DND-41 (cell line): Measurements from ENCODE around the gene CCN6.

Experiments used
- ATAC-seq: fragments of 200-7000 bp; cut with Tn5 transposase; 3 replicates; pipeline ENCODE4 v1.9.1; 2021; ENCODE audit warnings: low read depth; ENCODE audit not compliant: insufficient read depth
- DNase-seq: peaks from one replicate; pipeline ENCODE4 v3.0.0-alpha.2; 2020
- H2AFZ ChIP-seq: 2 replicates; pipeline ENCODE4 v1.6.0; 2012; ENCODE audit warnings: low read depth, low read length
- H3K27ac ChIP-seq: 2 replicates; pipeline ENCODE4 v1.5.1; 2012; ENCODE audit warnings: low read length, inconsistent platforms
- H3K27me3 ChIP-seq: fragments of 200-600 bp; sonication (generic); 2 replicates; pipeline ENCODE4 v1.6.0; 2012; ENCODE audit warnings: low read length, mild to moderate bottlenecking, inconsistent platforms; ENCODE audit not compliant: insufficient read depth, poor library complexity
- H3K36me3 ChIP-seq: 2 replicates; pipeline ENCODE4 v1.5.1; 2012; ENCODE audit warnings: low read length, inconsistent platforms; ENCODE audit not compliant: insufficient read depth
- H3K4me1 ChIP-seq: 2 replicates; pipeline ENCODE4 v1.5.1; 2012; ENCODE audit warnings: mild to moderate bottlenecking, low read length; ENCODE audit not compliant: insufficient read depth
- H3K4me2 ChIP-seq: 2 replicates; pipeline ENCODE4 v1.6.0; 2012; ENCODE audit warnings: mild to moderate bottlenecking, moderate library complexity, low read length, inconsistent platforms; ENCODE audit not compliant: insufficient read depth
- H3K4me3 ChIP-seq, 2 experiments: fragments of 200-600 bp in 1 of 2; shearing (Covaris generic) in 1 of 2; 2 replicates each; pipeline ENCODE4 v1.5.1; 2012 to 2016; ENCODE audit warnings: inconsistent platforms in 2 of 2, low read length in 2 of 2, mild to moderate bottlenecking in 2 of 2, low read depth in 1 of 2, moderate library complexity in 1 of 2
- H3K79me2 ChIP-seq: 2 replicates; pipeline ENCODE4 v1.6.0; 2012; ENCODE audit warnings: low read length, inconsistent platforms; ENCODE audit not compliant: insufficient read depth
- H3K9ac ChIP-seq: 2 replicates; pipeline ENCODE4 v1.6.0; 2012; ENCODE audit warnings: low read depth, mild to moderate bottlenecking, inconsistent platforms, low read length, moderate library complexity
- H3K9me3 ChIP-seq: 2 replicates; pipeline ENCODE4 v1.5.1; 2012; ENCODE audit warnings: low read length, moderate library complexity, mild to moderate bottlenecking, inconsistent platforms; ENCODE audit not compliant: insufficient read depth, severe bottlenecking
- H4K20me1 ChIP-seq: 2 replicates; pipeline ENCODE4 v1.6.0; 2012; ENCODE audit warnings: low read length; ENCODE audit not compliant: insufficient read depth
- EZH2 ChIP-seq: IDR thresholded peaks from 3 replicates; pipeline ENCODE4 v1.6.1; 2012; ENCODE audit warnings: borderline replicate concordance, low read depth, mild to moderate bottlenecking, moderate library complexity, low read length, inconsistent platforms; ENCODE audit not compliant: severe bottlenecking
- TF ChIP-seq, protein P1 (sequence below): IDR thresholded peaks from 2 replicates; pipeline ENCODE4 v1.5.1; 2012; ENCODE audit warnings: borderline replicate concordance, low read length, moderate library complexity, mild to moderate bottlenecking; ENCODE audit not compliant: poor library complexity, severe bottlenecking; ENCODE audit errors: extremely low read depth

The CCN6 gene

DNA sequence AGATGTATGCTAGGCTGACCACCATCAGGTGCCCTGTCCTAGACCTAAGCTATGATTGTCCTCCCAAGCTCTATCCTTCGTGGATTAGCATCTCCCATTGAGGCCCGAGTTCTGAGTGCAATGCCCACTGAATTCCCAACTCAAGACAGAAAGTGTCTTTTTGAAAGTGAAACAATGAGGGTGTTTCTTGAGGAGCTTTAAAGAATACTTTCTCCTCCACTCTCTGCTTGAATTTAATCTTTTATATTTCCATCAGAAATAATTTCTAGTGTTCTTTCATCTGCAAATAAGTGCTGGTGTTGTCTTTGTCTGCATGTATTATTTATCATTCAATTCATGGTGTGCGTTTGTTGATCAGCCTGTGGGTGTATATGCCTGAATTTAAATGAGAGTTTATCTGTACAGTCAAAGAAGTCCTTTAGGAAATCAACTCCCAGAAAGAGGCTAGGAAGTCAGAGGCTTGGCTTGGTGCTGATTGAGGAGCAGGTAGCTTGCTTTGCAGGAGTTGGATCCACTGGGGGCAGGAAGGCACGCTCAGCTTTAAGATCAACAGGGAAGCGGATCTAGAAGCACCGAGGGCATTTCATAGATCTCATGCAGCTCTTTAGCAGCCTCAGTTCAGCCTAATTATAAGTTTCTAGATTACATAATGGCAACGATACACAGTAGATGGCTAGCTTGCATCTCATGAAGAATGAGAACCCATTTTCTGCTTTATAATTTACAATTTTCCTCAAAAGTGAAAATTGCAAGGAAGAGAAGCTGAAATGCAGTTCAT lies 36.0 kb upstream of the CCN6 start:
- no peaks in the 10 kb centered on the region for H3K9me3 ChIP-seq
- H4K20me1 ChIP-seq = no peaks in the 10 kb centered on the region
- H3K27me3 ChIP-seq = no peaks in the 10 kb centered on the region
- no peak overlapping the region for H3K4me2 ChIP-seq
- H3K36me3 ChIP-seq = no peaks in the 10 kb centered on the region
- TF ChIP-seq, protein P1, sequence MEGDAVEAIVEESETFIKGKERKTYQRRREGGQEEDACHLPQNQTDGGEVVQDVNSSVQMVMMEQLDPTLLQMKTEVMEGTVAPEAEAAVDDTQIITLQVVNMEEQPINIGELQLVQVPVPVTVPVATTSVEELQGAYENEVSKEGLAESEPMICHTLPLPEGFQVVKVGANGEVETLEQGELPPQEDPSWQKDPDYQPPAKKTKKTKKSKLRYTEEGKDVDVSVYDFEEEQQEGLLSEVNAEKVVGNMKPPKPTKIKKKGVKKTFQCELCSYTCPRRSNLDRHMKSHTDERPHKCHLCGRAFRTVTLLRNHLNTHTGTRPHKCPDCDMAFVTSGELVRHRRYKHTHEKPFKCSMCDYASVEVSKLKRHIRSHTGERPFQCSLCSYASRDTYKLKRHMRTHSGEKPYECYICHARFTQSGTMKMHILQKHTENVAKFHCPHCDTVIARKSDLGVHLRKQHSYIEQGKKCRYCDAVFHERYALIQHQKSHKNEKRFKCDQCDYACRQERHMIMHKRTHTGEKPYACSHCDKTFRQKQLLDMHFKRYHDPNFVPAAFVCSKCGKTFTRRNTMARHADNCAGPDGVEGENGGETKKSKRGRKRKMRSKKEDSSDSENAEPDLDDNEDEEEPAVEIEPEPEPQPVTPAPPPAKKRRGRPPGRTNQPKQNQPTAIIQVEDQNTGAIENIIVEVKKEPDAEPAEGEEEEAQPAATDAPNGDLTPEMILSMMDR = no peak
- no peak for TF ChIP-seq EZH2
- DNase-seq = no peak
- ATAC-seq = no peak
- H2AFZ ChIP-seq = no peak overlapping the region
- no peak overlapping the region for H3K4me3 ChIP-seq
- H3K4me1 ChIP-seq = peaks cover 5% of the 10 kb centered on the region
- no peaks in the 10 kb centered on the region for H3K79me2 ChIP-seq
- H3K9ac ChIP-seq = no peak overlapping the region
- no peak overlapping the region for H3K27ac ChIP-seq

DNA sequence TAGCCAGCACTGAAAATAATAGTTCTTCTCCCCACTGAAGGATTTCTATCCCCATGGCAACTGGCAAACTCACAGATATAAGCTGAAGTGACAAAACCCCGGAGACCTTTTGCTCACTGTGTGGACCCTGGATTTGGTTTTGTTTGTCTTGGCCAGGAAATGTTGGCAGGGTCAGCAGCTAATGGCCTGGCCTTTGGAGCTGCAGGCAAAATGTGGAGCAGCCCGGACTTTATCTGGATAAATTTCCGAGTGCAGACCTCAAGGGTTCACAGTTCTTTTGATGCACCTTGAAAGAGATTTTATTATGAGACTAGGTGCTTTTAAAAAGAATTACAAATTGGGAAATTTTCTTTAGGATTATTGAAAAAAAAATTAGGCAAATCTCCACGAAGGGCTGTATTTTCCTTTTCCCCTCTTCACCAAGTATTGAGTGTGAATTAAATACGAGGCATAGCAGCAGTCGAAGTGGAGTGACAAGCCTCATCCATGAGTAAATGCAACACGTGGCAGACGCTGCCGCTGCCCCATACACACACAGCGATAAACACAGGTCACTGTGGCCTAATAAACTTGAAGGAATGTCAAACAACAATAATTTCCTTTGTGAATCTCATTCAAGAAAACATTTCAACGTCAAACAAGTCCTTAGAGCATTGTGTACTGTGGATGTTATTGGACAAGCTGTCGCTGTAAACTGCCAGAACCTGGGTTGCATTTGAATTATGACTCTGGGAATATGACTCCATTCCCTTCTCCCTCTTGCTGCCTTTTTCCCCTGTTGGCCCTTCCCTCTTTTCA lies 35.1 kb upstream of the CCN6 start:
- H3K79me2 ChIP-seq = no peaks in the 10 kb centered on the region
- peaks cover 5% of the 10 kb centered on the region for H3K4me1 ChIP-seq
- H3K9me3 ChIP-seq = peaks cover 2% of the 10 kb centered on the region
- H3K4me2 ChIP-seq = no peak overlapping the region
- H3K4me3 ChIP-seq = no peak overlapping the region
- no peak for ATAC-seq
- no peak overlapping the region for H2AFZ ChIP-seq
- H3K27ac ChIP-seq = no peak overlapping the region
- TF ChIP-seq, protein P1 = no peak
- TF ChIP-seq EZH2 = no peak
- no peak for DNase-seq
- H3K9ac ChIP-seq = no peak overlapping the region
- H3K36me3 ChIP-seq = no peaks in the 10 kb centered on the region
- H4K20me1 ChIP-seq = no peaks in the 10 kb centered on the region
- no peaks in the 10 kb centered on the region for H3K27me3 ChIP-seq

DNA sequence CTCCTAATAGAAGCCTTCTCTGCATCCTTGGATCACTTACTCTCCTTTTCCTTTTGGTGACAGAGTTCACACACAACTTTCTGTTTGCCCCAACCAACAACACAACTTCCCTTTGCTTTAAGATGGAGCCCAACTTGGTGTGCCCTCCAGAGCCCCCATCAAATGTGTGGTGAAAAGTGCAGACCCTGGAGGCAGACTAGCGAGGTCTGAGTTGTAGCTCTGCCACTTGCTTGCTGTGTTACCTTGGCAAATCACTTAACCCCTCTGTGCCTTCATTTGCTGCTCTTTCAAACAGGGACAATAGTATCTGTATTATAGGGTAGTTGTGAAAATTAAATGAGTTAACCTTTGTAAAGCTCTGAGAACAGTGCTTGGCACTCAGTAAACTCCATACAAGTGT lies 34.3 kb upstream of the CCN6 start:
- H3K27me3 ChIP-seq = no peaks in the 10 kb centered on the region
- H3K27ac ChIP-seq = no peak overlapping the region

More for the DNA sequence above, 34.3 kb upstream of the CCN6 start:
- ATAC-seq (no peak), DNase-seq (no peak)
- Histone ChIP-seq H3K4me2 (no peak overlapping the region), H3K9me3 (peaks cover 3% of the 10 kb centered on the region), H4K20me1 (no peaks in the 10 kb centered on the region), H2AFZ (no peak overlapping the region), H3K9ac (no peak overlapping the region), H3K4me3 (no peak overlapping the region), H3K79me2 (no peaks in the 10 kb centered on the region), H3K36me3 (no peaks in the 10 kb centered on the region), H3K4me1 (peaks cover 5% of the 10 kb centered on the region)
- TF ChIP-seq EZH2 = no peak
- TF ChIP-seq, protein P1 = no peak
